Lung (tissue), 12 donors: ENCODE data around the gene SLC1A6. TPM values are rescaled to one million over a fixed set of nuclear protein-coding genes. Genes with fewer than 3 reads are reported as not detected.

Source experiments
- ATAC-seq: fragments of 200-7000 bp; cut with Tn5 transposase; one replicate; pipeline ENCODE4 v1.9.1; 2020; ENCODE audit warnings: moderate number of reproducible peaks; ENCODE audit not compliant: insufficient read depth, low FRiP score
- DNase-seq, 3 donors: peaks; one replicate each; pipeline ENCODE4 v3.0.0-alpha.2; 2013 to 2017
- H3K27ac ChIP-seq, 2 donors: one replicate each; pipeline ENCODE4 v1.5.1; 2013; ENCODE audit warnings: mild to moderate bottlenecking in 2 of 2, moderate library complexity in 2 of 2, control low read depth in 1 of 2, inconsistent platforms in 1 of 2, low read depth in 1 of 2, low read length in 1 of 2
- H3K27me3 ChIP-seq, 3 donors: one replicate each; pipeline ENCODE4 v1.5.1; 2013; ENCODE audit warnings: low read length in 2 of 3; ENCODE audit not compliant: control insufficient read depth in 3 of 3, insufficient read depth in 3 of 3
- H3K36me3 ChIP-seq, 4 donors: one replicate each; pipeline ENCODE4 v1.5.1; 2013; ENCODE audit warnings: low read length in 4 of 4, mild to moderate bottlenecking in 1 of 4, moderate library complexity in 1 of 4; ENCODE audit not compliant: control insufficient read depth in 4 of 4, insufficient read depth in 4 of 4
- H3K4me1 ChIP-seq, 5 donors: one replicate each; pipeline ENCODE4 v1.5.1; 2013; ENCODE audit warnings: low read length in 5 of 5, mild to moderate bottlenecking in 2 of 5, moderate library complexity in 1 of 5; ENCODE audit not compliant: control insufficient read depth in 5 of 5, insufficient read depth in 5 of 5
- H3K4me3 ChIP-seq: one replicate; pipeline ENCODE4 v1.5.1; 2013; ENCODE audit warnings: mild to moderate bottlenecking, control low read depth, moderate library complexity
- H3K9ac ChIP-seq, 2 donors: one replicate each; pipeline ENCODE4 v1.5.1; 2013; ENCODE audit warnings: low read length in 2 of 2, control low read depth in 1 of 2; ENCODE audit not compliant: insufficient read depth in 1 of 2
- H3K9me3 ChIP-seq, 4 donors: one replicate each; pipeline ENCODE4 v1.5.1; 2013; ENCODE audit warnings: low read length in 3 of 4, mild to moderate bottlenecking in 1 of 4, moderate library complexity in 1 of 4; ENCODE audit not compliant: control insufficient read depth in 4 of 4, insufficient read depth in 3 of 4
- CTCF ChIP-seq: IDR thresholded peaks from 2 replicates; pipeline ENCODE4 v1.5.1; 2012; ENCODE audit warnings: mild to moderate bottlenecking; ENCODE audit errors: control extremely low read depth, extremely low read depth
- WGBS, 2 donors: extraction: QIAGEN DNeasy Blood & Tissue Kit; methylation state at CpG; one replicate each; pipeline ENCODE4 v1.1.7; 2013; 5-methylcytosine and 5-hydroxymethylcytosine counted together
- polyA plus RNA-seq, 2 donors: library from polyadenylated mRNA; stranded (reverse); fragments of 200-250 nt; gene quantifications; one replicate each; pipeline ENCODE4 v1.2.1, GENCODE V29; 2013
- total RNA-seq, 2 donors: library from RNA; depleted of rRNA in 1 of 2; stranded (reverse); fragments of >200 nt in 1 of 2; gene quantifications; one replicate each; pipeline ENCODE4 v1.2.1, GENCODE V29; 2014 to 2021
- donor health status: control.
- donor health status: control.
- donor health status: Bipolar disorder and iron deficiency.
- donor health status: healthy.
- donor health status: DM: yes; HTN: yes; CAD: no.

SLC1A6 gene
- total and polyA plus RNA-seq, 4 donors = not detected

DNA sequence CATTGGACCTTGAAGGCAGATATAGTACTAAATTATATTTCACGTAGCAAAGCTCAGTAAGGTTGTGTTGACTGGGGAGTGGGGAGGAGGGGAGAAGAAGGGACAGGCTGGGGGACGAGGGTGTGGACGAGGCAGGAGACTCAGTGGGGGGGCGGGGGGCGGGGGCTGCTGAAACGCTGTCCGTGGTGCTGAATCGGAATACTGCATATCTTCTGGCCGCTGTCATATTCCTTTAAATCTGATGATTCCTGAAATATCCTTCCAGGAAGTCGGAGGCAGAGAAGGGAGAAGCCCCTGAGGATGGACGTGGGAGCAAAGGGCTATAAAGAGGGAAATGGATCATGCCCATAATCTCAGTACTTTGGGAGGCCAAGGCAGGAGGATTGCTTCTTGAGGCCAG, 34.9 kb upstream of the SLC1A6 start:
- Histone ChIP-seq H3K9me3 (no peaks in the 10 kb centered on the region), H3K9ac (no peak overlapping the region), H3K4me1 (no peaks in the 10 kb centered on the region), H3K27ac (no peak overlapping the region), H3K27me3 (peaks cover 5 to 21% (median 9%) of the 10 kb centered on the region in 3 donors), H3K36me3 (no peaks in the 10 kb centered on the region), H3K4me3 (no peak overlapping the region)
- 11 to 13% methylated on average over 11 of the region's 11 CpGs for WGBS, 2 donors
- no peak for TF ChIP-seq CTCF
- DNase-seq (no peak), ATAC-seq (no peak)

DNA sequence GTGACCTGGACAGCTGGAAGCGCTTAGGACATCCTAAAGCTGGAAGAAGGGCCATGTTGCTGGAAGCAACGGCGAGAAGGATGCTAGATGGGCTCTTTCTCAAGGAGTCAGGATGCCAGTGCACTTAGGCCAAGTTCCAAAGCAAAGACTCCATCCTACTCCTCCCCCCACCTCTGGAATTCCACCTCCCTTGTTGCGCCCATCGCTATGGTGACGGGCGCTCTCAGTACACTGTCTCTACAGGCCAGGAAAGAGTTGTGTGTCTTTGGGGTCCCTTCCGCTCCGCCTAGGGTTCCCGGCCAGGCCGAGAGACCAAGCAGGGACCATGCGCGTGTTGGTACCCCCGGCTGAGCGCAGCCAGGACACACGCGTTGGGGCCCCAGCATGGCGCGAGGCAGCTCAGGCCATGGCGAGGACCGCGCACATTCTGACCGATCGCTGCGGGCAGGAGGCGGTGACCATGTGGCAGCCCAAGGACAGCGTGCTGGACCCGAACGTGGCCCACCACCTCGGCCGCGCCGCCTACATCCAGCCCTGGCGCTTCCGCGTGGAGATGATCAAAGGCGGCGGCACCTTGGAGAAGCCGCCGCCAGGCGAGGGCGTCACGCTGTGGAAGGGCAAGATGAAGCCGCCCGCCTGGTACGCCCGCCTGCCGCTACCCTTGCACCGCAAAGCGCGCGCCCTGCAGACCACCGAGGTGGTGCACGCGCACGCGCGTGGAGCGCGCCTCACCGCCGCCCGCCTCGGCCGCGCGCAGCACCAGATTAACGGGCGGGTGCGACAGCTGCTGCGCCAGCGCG, 31.0 kb upstream of the SLC1A6 start:
- no peak for ATAC-seq
- peaks cover 0 to 3% (median 0%) of the 10 kb centered on the region in 4 donors for H3K9me3 ChIP-seq
- 8% methylated on average over 61 to 73 of the region's 73 CpGs for WGBS, 2 donors

DNA sequence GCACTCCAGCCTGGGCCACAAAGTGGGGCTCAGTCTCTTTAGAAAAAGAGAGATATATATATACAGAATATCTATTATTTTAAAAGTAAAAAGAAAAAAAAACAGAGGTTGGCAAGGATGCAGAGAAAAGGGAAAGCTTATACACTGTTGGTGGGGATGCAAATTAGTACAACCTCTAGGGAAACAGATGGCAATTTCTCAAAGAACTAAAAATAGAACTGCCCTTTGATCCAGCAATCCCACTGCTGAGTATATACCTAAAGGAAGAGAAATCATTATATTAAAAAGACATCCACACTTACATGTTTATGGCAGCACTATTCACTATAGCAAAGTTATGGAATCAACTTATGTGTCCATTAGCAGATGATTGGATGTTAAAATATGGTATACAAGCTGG, 28.6 kb upstream of the SLC1A6 start:
- no peak overlapping the region for H3K9ac ChIP-seq
- no peaks in the 10 kb centered on the region for H3K36me3 ChIP-seq
- H3K4me3 ChIP-seq = no peak overlapping the region
- H3K9me3 ChIP-seq = peaks cover 0 to 3% (median 0%) of the 10 kb centered on the region in 4 donors
- no peak for DNase-seq
- H3K4me1 ChIP-seq = no peaks in the 10 kb centered on the region
- ATAC-seq = no peak
- peaks cover 10 to 21% (median 12%) of the 10 kb centered on the region in 3 donors for H3K27me3 ChIP-seq
- no peak overlapping the region for H3K27ac ChIP-seq
- TF ChIP-seq CTCF = no peak

More for the DNA sequence above, 31.0 kb upstream of the SLC1A6 start:
- DNase-seq = peak; percentile 1 to 19 (median 9)
- peaks cover 10 to 21% (median 12%) of the 10 kb centered on the region in 3 donors for H3K27me3 ChIP-seq
- no peak for TF ChIP-seq CTCF
- H3K27ac ChIP-seq = no peak overlapping the region
- no peaks in the 10 kb centered on the region for H3K4me1 ChIP-seq
- H3K36me3 ChIP-seq = no peaks in the 10 kb centered on the region
- no peak overlapping the region for H3K9ac ChIP-seq
- no peak overlapping the region for H3K4me3 ChIP-seq

DNA sequence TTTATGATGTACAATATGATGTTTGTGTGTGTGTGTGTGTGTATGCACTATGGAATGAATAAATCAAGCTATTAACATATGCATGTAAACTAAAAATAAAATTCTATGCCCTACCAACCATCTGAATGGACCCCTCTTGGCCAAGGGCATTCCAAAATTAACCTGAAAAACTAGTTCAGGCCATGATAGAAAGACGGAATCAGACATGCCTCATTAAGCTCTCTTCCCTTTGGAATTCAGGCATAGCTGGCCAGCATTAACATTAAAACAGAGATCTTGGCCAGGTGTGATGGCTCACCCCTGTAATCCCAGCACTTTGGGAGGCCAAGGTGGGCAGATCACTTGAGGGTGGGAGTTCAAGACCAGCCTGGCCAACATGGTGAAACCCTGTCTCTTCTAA, 18.3 kb upstream of the SLC1A6 start:
- WGBS, 2 donors = 83 to 91% methylated on average over 1 of the region's 1 CpG

More for the DNA sequence above, 18.3 kb upstream of the SLC1A6 start:
- DNase-seq (no peak), ATAC-seq (no peak)
- Histone ChIP-seq H3K36me3 (no peaks in the 10 kb centered on the region), H3K27ac (no peak overlapping the region), H3K27me3 (peaks cover 0 to 4% (median 0%) of the 10 kb centered on the region in 3 donors), H3K4me1 (no peaks in the 10 kb centered on the region), H3K4me3 (no peak overlapping the region), H3K9me3 (peaks cover 0 to 2% (median 0%) of the 10 kb centered on the region in 4 donors), H3K9ac (no peak overlapping the region)
- no peak for TF ChIP-seq CTCF
